Parathyroid adenoma (tissue), 2 donors: ENCODE measurements around the gene KIF25.

Source experiments
- H2AFZ ChIP-seq: fragments of 300-600 bp; sonication (generic); one replicate; pipeline ENCODE4 v1.7.0; 2017; ENCODE audit warnings: antibody characterized with exemption, mild to moderate bottlenecking
- H3K27ac ChIP-seq: fragments of 300-600 bp; sonication (generic); one replicate; pipeline ENCODE4 v1.7.0; 2017
- H3K27me3 ChIP-seq: fragments of 300-600 bp; sonication (generic); one replicate; pipeline ENCODE4 v1.7.0; 2017; ENCODE audit warnings: low read length; ENCODE audit not compliant: control insufficient read depth, insufficient read depth
- H3K36me3 ChIP-seq: fragments of 300-600 bp; sonication (generic); one replicate; pipeline ENCODE4 v1.7.0; 2017; ENCODE audit warnings: low read length; ENCODE audit not compliant: control insufficient read depth, insufficient read depth
- H3K4me1 ChIP-seq: fragments of 300-600 bp; sonication (generic); one replicate; pipeline ENCODE4 v1.7.0; 2017; ENCODE audit warnings: control low read depth
- H3K4me2 ChIP-seq: fragments of 300-600 bp; sonication (generic); one replicate; pipeline ENCODE4 v1.7.0; 2017; ENCODE audit warnings: low read length
- H3K4me3 ChIP-seq: fragments of 300-600 bp; sonication (generic); one replicate; pipeline ENCODE4 v1.7.0; 2017; ENCODE audit warnings: low read depth, low read length
- H3K79me2 ChIP-seq: fragments of 300-600 bp; sonication (generic); one replicate; pipeline ENCODE4 v1.7.0; 2017; ENCODE audit warnings: control low read depth
- H3K9ac ChIP-seq: fragments of 300-600 bp; sonication (generic); one replicate; pipeline ENCODE4 v1.7.0; 2017; ENCODE audit warnings: mild to moderate bottlenecking
- H3K9me3 ChIP-seq: fragments of 300-600 bp; sonication (generic); one replicate; pipeline ENCODE4 v1.7.0; 2017; ENCODE audit warnings: low read length; ENCODE audit not compliant: control insufficient read depth
- TF ChIP-seq, protein P1 (sequence below): fragments of 300-600 bp; sonication (generic); IDR thresholded peaks from one replicate; pipeline ENCODE4 v1.7.0; 2017; ENCODE audit warnings: antibody characterized with exemption, mild to moderate bottlenecking
- donor health status: primary hyperparathyroidism.

Gene KIF25

DNA sequence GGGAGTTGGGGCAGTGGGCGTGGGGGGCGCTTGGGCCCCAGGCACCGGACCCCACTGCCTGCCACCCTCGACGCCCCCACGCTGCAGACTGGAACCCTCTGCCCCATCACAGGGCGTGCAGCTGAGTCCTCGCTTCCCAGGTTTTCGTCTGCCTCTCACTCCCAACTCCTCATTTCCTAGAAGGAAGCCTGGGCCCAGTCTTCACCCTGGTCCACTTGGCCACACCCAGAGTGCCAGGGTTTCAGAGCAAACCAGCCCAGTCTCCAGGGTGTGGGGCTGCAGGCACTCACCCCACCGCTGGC, 51.2 kb downstream of the KIF25 start:
- Histone ChIP-seq H3K27me3 (no peaks in the 10 kb centered on the region), H3K27ac (no peak overlapping the region)
- TF ChIP-seq, protein P1, sequence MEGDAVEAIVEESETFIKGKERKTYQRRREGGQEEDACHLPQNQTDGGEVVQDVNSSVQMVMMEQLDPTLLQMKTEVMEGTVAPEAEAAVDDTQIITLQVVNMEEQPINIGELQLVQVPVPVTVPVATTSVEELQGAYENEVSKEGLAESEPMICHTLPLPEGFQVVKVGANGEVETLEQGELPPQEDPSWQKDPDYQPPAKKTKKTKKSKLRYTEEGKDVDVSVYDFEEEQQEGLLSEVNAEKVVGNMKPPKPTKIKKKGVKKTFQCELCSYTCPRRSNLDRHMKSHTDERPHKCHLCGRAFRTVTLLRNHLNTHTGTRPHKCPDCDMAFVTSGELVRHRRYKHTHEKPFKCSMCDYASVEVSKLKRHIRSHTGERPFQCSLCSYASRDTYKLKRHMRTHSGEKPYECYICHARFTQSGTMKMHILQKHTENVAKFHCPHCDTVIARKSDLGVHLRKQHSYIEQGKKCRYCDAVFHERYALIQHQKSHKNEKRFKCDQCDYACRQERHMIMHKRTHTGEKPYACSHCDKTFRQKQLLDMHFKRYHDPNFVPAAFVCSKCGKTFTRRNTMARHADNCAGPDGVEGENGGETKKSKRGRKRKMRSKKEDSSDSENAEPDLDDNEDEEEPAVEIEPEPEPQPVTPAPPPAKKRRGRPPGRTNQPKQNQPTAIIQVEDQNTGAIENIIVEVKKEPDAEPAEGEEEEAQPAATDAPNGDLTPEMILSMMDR: no peak

DNA sequence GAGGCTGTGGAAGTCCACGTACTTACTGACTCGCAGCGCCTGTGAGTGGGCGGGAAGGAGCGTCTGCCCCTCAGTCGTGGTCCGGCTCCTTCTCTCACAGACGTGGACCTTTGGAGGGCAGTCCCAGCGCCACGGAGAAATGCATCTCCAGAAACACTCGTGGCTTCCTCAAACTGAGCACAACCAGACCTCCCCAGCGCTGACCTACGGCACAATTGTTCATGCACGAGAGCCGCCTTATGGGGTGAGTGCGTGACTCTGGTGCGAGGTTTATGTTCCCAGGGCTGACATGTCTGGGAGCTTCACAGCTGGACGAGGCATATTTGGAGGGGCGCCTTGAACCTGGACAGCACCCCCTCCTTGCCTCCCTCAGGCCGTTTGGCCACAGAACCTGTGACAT, 51.8 kb downstream of the KIF25 start:
- Histone ChIP-seq H3K79me2 (no peaks in the 10 kb centered on the region), H3K4me3 (no peak overlapping the region), H3K27ac (no peak overlapping the region), H3K27me3 (no peaks in the 10 kb centered on the region), H3K36me3 (no peaks in the 10 kb centered on the region), H2AFZ (no peak overlapping the region), H3K4me2 (no peak overlapping the region), H3K4me1 (no peaks in the 10 kb centered on the region), H3K9me3 (no peaks in the 10 kb centered on the region), H3K9ac (no peak overlapping the region)
- TF ChIP-seq, protein P1: no peak

More for the DNA sequence above, 51.2 kb downstream of the KIF25 start:
- Histone ChIP-seq H3K4me1 (no peaks in the 10 kb centered on the region), H3K36me3 (no peaks in the 10 kb centered on the region), H2AFZ (no peak overlapping the region), H3K9ac (no peak overlapping the region), H3K4me3 (no peak overlapping the region), H3K79me2 (no peaks in the 10 kb centered on the region), H3K9me3 (no peaks in the 10 kb centered on the region), H3K4me2 (no peak overlapping the region)

DNA sequence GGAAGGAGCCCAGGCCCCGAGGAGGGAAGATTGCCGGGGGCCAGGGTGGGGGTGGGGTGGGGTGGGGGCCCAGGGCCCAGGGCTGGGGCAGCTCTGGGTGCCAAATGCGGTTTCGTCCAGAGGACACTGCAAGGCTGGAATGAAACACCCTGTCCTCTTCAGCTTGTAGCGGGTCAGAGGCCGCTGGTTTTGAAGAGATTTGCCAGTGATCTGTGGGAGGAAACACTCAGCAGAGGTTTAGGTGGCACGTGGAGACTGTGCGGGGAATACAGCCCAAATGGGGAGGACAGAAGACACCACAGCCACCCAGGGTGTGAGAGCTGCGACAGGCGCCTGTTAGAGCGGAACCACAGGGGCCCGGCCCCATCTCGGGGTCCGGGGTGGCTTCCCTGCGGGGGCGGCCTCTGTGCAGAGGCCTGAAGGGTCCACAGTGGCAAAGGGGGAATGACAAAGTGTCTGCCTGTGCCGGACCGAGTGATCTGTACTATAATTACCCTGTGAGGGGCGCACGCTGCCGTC, 52.3 kb downstream of the KIF25 start:
- no peaks in the 10 kb centered on the region for H3K4me1 ChIP-seq
- no peak overlapping the region for H3K9ac ChIP-seq
- H3K27ac ChIP-seq: no peak overlapping the region
- H3K27me3 ChIP-seq: no peaks in the 10 kb centered on the region
- H3K79me2 ChIP-seq: no peaks in the 10 kb centered on the region
- TF ChIP-seq, protein P1: no peak
- no peaks in the 10 kb centered on the region for H3K36me3 ChIP-seq
- no peaks in the 10 kb centered on the region for H3K9me3 ChIP-seq
- no peak overlapping the region for H3K4me3 ChIP-seq
- H2AFZ ChIP-seq: no peak overlapping the region
- no peak overlapping the region for H3K4me2 ChIP-seq

DNA sequence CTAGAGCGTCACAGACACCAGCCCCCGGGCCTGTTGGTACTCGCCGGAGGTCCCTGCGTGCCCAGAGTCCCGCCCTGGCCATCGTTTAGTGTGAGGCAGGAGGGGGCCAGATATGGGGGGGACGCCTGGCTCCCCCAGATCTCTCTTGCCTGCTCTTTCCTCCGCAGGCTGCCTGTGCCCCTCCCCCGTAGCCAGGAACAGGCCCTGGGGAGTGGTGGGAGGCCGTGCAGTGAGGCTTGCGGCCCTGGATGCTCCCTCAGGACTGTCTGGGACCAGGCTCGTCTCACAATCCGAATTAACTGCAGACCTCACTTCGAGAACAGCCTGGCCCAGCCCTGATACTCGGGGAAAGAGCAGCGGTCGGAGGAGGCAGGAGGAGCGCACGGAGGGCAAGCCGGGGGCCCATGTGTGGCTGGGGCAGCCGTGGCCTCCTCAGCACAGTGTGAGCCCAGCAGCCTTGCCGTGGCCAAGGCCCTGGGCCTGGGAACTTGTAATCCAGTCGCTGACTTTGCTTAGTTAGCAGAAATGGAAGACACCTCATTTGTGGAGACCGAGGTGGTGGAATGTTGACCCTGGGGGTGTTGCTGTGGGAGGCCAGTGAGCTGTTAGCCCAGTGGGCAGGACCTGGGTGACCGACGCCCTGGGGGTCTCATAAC, 52.9 kb downstream of the KIF25 start:
- Histone ChIP-seq H3K27me3 (no peaks in the 10 kb centered on the region), H3K4me2 (no peak overlapping the region), H3K79me2 (no peaks in the 10 kb centered on the region), H3K36me3 (no peaks in the 10 kb centered on the region), H2AFZ (no peak overlapping the region), H3K4me1 (no peaks in the 10 kb centered on the region), H3K9ac (no peak overlapping the region), H3K4me3 (no peak overlapping the region), H3K27ac (no peak overlapping the region), H3K9me3 (no peaks in the 10 kb centered on the region)
- TF ChIP-seq, protein P1: no peak
